ENCODE results near the gene ZNF648.

Gene ZNF648

GRCh38 chr1:182087304-182087703 is 25.8 kb upstream of the ZNF648 start:
- TF ChIP-seq CTCF (IDR thresholded peaks at IDR 0.05; ENCODE audit: borderline replicate concordance, insufficient read depth, low read depth, low read length), result no peak
- H3K4me3 ChIP-seq (ENCODE audit: low read depth, low read length), result no peak overlapping the region

- H3K4me3 ChIP-seq (ENCODE audit: low read depth, low read length), result no peak overlapping the region
- TF ChIP-seq CTCF (IDR thresholded peaks at IDR 0.05; ENCODE audit: borderline replicate concordance, insufficient read depth, low read depth, low read length), result no peak
Observed at GRCh38 chr1:182086620-182087019, 25.1 kb upstream of the ZNF648 start.

- no peak overlapping the region for H3K4me3 ChIP-seq (ENCODE audit: low read depth, low read length)
- TF ChIP-seq CTCF (IDR thresholded peaks at IDR 0.05; ENCODE audit: borderline replicate concordance, insufficient read depth, low read depth, low read length), result no peak
Observed at GRCh38 chr1:182086136-182086535, 24.6 kb upstream of the ZNF648 start.

GRCh38 chr1:182085726-182086125 is 24.2 kb upstream of the ZNF648 start:
- H3K4me3 ChIP-seq (ENCODE audit: low read depth, low read length), result no peak overlapping the region
- TF ChIP-seq CTCF (IDR thresholded peaks at IDR 0.05; ENCODE audit: borderline replicate concordance, insufficient read depth, low read depth, low read length), result no peak

GRCh38 chr1:182084487-182085316 is 23.2 kb upstream of the ZNF648 start:
- H3K4me3 ChIP-seq (ENCODE audit: low read depth, low read length), result no peak overlapping the region
- TF ChIP-seq CTCF (IDR thresholded peaks at IDR 0.05; ENCODE audit: borderline replicate concordance, insufficient read depth, low read depth, low read length), result peak; percentile 81

GRCh38 chr1:182083851-182084486 is 22.5 kb upstream of the ZNF648 start:
- H3K4me3 ChIP-seq (ENCODE audit: low read depth, low read length), result no peak overlapping the region
- TF ChIP-seq CTCF (IDR thresholded peaks at IDR 0.05; ENCODE audit: borderline replicate concordance, insufficient read depth, low read depth, low read length), result no peak

All from GM12875 (cell line).